Panc1 (cell line): ENCODE results near the gene PHF13. TPM values are rescaled to one million over a fixed set of nuclear protein-coding genes. Genes with fewer than 3 reads are reported as not detected.

Source experiments
- total RNA-seq: library from RNA; stranded (reverse); gene quantifications from one replicate; pipeline ENCODE4 v1.2.1, GENCODE V29; 2021; ENCODE audit not compliant: unreplicated experiment

PHF13 gene
- total RNA-seq, 1 experiment from 2014 or later, result 41.8 TPM

Other genes with a start within 250 kb of the PHF13 start
- gene ACOT7, start 220.0 kb upstream of the PHF13 start, total RNA-seq, result 120 TPM
- 11.1 TPM for gene HES2, start 193.8 kb upstream of the PHF13 start, total RNA-seq
- 8.5 TPM for gene ESPN, start 189.0 kb upstream of the PHF13 start, total RNA-seq
- 7.0 TPM for gene TNFRSF25, start 147.6 kb upstream of the PHF13 start, total RNA-seq
- gene PLEKHG5, start 122.1 kb upstream of the PHF13 start, total RNA-seq, result 6.8 TPM
- gene NOL9, start 59.2 kb upstream of the PHF13 start, total RNA-seq, result 46.4 TPM
- not detected for gene TAS1R1, start 58.4 kb upstream of the PHF13 start, total RNA-seq
- 40.7 TPM for gene ZBTB48, start 33.7 kb upstream of the PHF13 start, total RNA-seq
- gene KLHL21, start 10.9 kb upstream of the PHF13 start, total RNA-seq, result 35.9 TPM
- 24.9 TPM for gene THAP3, start 11.1 kb downstream of the PHF13 start, total RNA-seq
- 93.6 TPM for gene DNAJC11, start 88.1 kb downstream of the PHF13 start, total RNA-seq
- 82.2 TPM for gene CAMTA1, start 171.7 kb downstream of the PHF13 start, total RNA-seq